ENCODE results near the gene CABLES2. TPM values are rescaled to one million over a fixed set of nuclear protein-coding genes. Genes with fewer than 3 reads are reported as not detected.

The CABLES2 gene
- total RNA-seq, 1 experiment from 2014 or later, result 7.5 TPM

DNA sequence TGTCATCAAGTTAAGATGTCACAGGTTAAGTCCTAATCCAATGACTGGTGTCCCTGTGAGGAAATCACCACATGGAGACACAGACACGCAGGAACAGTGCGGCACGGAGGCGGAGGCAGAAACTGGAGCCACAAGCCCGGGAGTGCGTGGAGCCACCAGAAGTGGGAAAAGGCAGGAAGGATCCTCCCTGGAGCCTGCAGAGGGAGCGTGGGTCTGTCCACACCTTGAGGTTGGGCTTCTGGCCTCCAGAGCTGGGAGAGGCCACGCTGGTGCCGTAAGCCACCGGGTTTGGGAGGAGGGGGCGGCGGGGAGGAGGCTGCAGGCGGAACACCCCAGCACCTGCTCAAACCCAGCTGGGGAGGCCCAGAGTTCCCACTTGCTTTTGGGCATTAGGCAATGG, 3.8 kb downstream of the CABLES2 start:
- TF ChIP-seq NFE2L1 (CRISPR knock-in tag; IDR thresholded peaks at IDR 0.05) (no peak), HMGA2 (CRISPR knock-in tag; IDR thresholded peaks at IDR 0.05) (no peak), ZNF396 (CRISPR knock-in tag; IDR thresholded peaks at IDR 0.05; ENCODE audit: borderline replicate concordance) (no peak), ESRRA (CRISPR knock-in tag; IDR thresholded peaks at IDR 0.05; ENCODE audit: borderline replicate concordance) (no peak)
- TF ChIP-seq, protein P1, sequence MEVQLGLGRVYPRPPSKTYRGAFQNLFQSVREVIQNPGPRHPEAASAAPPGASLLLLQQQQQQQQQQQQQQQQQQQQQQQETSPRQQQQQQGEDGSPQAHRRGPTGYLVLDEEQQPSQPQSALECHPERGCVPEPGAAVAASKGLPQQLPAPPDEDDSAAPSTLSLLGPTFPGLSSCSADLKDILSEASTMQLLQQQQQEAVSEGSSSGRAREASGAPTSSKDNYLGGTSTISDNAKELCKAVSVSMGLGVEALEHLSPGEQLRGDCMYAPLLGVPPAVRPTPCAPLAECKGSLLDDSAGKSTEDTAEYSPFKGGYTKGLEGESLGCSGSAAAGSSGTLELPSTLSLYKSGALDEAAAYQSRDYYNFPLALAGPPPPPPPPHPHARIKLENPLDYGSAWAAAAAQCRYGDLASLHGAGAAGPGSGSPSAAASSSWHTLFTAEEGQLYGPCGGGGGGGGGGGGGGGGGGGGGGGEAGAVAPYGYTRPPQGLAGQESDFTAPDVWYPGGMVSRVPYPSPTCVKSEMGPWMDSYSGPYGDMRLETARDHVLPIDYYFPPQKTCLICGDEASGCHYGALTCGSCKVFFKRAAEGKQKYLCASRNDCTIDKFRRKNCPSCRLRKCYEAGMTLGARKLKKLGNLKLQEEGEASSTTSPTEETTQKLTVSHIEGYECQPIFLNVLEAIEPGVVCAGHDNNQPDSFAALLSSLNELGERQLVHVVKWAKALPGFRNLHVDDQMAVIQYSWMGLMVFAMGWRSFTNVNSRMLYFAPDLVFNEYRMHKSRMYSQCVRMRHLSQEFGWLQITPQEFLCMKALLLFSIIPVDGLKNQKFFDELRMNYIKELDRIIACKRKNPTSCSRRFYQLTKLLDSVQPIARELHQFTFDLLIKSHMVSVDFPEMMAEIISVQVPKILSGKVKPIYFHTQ (CRISPR knock-in tag; IDR thresholded peaks at IDR 0.05), result no peak
- TF ChIP-seq, protein P2, sequence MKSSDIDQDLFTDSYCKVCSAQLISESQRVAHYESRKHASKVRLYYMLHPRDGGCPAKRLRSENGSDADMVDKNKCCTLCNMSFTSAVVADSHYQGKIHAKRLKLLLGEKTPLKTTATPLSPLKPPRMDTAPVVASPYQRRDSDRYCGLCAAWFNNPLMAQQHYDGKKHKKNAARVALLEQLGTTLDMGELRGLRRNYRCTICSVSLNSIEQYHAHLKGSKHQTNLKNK (CRISPR knock-in tag; IDR thresholded peaks at IDR 0.05), result no peak
- TF ChIP-seq, protein P3, sequence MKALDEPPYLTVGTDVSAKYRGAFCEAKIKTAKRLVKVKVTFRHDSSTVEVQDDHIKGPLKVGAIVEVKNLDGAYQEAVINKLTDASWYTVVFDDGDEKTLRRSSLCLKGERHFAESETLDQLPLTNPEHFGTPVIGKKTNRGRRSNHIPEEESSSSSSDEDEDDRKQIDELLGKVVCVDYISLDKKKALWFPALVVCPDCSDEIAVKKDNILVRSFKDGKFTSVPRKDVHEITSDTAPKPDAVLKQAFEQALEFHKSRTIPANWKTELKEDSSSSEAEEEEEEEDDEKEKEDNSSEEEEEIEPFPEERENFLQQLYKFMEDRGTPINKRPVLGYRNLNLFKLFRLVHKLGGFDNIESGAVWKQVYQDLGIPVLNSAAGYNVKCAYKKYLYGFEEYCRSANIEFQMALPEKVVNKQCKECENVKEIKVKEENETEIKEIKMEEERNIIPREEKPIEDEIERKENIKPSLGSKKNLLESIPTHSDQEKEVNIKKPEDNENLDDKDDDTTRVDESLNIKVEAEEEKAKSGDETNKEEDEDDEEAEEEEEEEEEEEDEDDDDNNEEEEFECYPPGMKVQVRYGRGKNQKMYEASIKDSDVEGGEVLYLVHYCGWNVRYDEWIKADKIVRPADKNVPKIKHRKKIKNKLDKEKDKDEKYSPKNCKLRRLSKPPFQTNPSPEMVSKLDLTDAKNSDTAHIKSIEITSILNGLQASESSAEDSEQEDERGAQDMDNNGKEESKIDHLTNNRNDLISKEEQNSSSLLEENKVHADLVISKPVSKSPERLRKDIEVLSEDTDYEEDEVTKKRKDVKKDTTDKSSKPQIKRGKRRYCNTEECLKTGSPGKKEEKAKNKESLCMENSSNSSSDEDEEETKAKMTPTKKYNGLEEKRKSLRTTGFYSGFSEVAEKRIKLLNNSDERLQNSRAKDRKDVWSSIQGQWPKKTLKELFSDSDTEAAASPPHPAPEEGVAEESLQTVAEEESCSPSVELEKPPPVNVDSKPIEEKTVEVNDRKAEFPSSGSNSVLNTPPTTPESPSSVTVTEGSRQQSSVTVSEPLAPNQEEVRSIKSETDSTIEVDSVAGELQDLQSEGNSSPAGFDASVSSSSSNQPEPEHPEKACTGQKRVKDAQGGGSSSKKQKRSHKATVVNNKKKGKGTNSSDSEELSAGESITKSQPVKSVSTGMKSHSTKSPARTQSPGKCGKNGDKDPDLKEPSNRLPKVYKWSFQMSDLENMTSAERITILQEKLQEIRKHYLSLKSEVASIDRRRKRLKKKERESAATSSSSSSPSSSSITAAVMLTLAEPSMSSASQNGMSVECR (CRISPR knock-in tag; IDR thresholded peaks at IDR 0.05; ENCODE audit: borderline replicate concordance), result no peak
- TF ChIP-seq, protein P4, sequence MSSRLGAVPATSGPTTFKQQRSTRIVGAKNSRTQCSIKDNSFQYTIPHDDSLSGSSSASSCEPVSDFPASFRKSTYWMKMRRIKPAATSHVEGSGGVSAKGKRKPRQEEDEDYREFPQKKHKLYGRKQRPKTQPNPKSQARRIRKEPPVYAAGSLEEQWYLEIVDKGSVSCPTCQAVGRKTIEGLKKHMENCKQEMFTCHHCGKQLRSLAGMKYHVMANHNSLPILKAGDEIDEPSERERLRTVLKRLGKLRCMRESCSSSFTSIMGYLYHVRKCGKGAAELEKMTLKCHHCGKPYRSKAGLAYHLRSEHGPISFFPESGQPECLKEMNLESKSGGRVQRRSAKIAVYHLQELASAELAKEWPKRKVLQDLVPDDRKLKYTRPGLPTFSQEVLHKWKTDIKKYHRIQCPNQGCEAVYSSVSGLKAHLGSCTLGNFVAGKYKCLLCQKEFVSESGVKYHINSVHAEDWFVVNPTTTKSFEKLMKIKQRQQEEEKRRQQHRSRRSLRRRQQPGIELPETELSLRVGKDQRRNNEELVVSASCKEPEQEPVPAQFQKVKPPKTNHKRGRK (CRISPR knock-in tag; IDR thresholded peaks at IDR 0.05; ENCODE audit: borderline replicate concordance), result no peak
- Mint-ChIP-seq H3K4me3 (no peak overlapping the region), H3K36me3 (no peaks in the 10 kb centered on the region), H3K9me3 (no peaks in the 10 kb centered on the region), H3K27me3 (ENCODE audit: low read depth) (no peaks in the 10 kb centered on the region), H3K27ac (peak overlapping the region; percentile 63; the same call in 1 of the 2 replicates), H3K4me1 (peaks cover 15% of the 10 kb centered on the region)
- ChIA-PET CTCF (no interaction called here), POLR2A (no interaction called here)
- no peak for DNase-seq (ENCODE audit: low spot score)
- no peak for ATAC-seq

DNA sequence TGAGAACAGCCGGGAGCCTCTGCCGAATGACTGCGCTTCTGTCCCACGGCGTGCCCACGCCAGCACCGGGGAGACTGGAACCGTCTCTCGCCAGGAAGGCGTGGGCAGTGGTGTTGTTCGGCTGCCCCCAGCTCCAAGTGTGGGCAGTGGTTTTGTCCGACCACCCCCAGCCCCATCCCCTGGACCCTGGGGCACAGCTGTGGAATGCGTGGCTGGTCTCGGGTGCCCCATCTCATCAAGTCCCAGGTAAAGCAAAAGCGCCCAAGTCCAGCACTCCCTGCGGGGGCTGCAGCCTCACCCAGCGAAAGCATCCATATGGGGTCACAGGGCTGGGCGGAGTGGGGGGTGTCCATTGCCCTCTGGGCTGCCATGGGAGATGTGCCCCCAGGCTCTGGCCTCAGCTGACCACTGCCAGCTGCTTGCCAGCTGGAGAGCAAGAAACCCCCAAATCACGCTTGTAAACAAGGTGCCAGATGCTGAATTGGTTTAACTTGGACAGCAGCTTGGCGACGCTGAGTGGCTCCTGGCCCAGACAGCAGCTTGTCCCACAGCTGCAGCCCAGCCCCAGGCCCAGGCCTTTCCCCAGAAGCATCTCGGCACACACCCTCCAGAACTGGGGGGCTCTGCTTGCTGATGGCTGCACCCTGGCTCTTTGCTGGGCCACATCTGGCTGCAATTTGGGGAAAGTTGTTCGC, 4.5 kb downstream of the CABLES2 start:
- no peak overlapping the region for H3K4me3 Mint-ChIP-seq
- H3K36me3 Mint-ChIP-seq, result no peaks in the 10 kb centered on the region
- peaks cover 6% of the 10 kb centered on the region; the same call in 1 of the 2 replicates for H3K9me3 Mint-ChIP-seq
- ATAC-seq (no peak), DNase-seq (ENCODE audit: low spot score) (no peak)
- H3K27ac Mint-ChIP-seq, result no peak overlapping the region
- no peaks in the 10 kb centered on the region for H3K27me3 Mint-ChIP-seq (ENCODE audit: low read depth)
- H3K4me1 Mint-ChIP-seq, result peaks cover 15% of the 10 kb centered on the region
- ChIA-PET POLR2A (no interaction called here), CTCF (no interaction called here)
- TF ChIP-seq HMGA2 (CRISPR knock-in tag; IDR thresholded peaks at IDR 0.05), result no peak
- no peak for TF ChIP-seq NR3C1 (CRISPR knock-in tag; conservative IDR thresholded peaks at IDR 0.05; ENCODE audit: low read depth)

DNA sequence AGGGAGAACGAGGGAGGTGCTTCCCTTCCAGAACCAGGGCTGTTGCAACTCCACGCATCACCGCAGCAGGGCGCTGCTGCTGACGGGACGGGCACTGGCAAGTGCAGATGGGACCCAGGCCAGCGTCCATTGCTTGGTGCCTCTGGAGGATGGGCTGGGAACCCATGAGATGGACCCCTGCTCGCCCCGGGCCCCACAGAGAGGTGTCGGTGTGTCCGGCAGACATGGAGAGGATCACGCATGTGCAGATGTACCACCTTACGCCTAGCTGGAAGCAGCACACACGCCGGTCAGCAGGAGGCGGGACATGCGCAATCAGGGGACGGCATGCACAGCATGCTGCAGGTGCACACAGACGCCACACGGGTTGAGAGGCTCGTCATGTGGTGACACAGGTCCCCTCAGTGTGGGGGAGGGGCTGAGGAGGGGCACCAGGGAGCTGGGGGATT, 5.7 kb downstream of the CABLES2 start:
- H3K36me3 Mint-ChIP-seq, result no peaks in the 10 kb centered on the region
- TF ChIP-seq RORB (CRISPR knock-in tag; IDR thresholded peaks at IDR 0.05) (no peak), ZNF219 (CRISPR knock-in tag; IDR thresholded peaks at IDR 0.05; ENCODE audit: borderline replicate concordance) (no peak), EMX1 (CRISPR knock-in tag; IDR thresholded peaks at IDR 0.05) (no peak), GABPB1 (CRISPR knock-in tag; IDR thresholded peaks at IDR 0.05) (no peak), SMAD4 (CRISPR knock-in tag; IDR thresholded peaks at IDR 0.05) (no peak), ZNF138 (CRISPR knock-in tag; conservative IDR thresholded peaks at IDR 0.05) (no peak), IRF2 (CRISPR knock-in tag; IDR thresholded peaks at IDR 0.05; ENCODE audit: borderline replicate concordance, low read depth) (no peak), GTF2I (CRISPR knock-in tag; conservative IDR thresholded peaks at IDR 0.05) (no peak), JUN (CRISPR knock-in tag; IDR thresholded peaks at IDR 0.05) (no peak)
- TF ChIP-seq, protein P5, sequence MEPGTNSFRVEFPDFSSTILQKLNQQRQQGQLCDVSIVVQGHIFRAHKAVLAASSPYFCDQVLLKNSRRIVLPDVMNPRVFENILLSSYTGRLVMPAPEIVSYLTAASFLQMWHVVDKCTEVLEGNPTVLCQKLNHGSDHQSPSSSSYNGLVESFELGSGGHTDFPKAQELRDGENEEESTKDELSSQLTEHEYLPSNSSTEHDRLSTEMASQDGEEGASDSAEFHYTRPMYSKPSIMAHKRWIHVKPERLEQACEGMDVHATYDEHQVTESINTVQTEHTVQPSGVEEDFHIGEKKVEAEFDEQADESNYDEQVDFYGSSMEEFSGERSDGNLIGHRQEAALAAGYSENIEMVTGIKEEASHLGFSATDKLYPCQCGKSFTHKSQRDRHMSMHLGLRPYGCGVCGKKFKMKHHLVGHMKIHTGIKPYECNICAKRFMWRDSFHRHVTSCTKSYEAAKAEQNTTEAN (CRISPR knock-in tag; IDR thresholded peaks at IDR 0.05), result no peak
- TF ChIP-seq, protein P6, sequence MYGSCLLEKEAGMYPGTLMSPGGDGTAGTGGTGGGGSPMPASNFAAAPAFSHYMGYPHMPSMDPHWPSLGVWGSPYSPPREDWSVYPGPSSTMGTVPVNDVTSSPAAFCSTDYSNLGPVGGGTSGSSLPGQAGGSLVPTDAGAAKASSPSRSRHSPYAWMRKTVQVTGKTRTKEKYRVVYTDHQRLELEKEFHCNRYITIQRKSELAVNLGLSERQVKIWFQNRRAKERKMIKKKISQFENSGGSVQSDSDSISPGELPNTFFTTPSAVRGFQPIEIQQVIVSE (CRISPR knock-in tag; IDR thresholded peaks at IDR 0.05; ENCODE audit: borderline replicate concordance), result no peak

More for the DNA sequence above, 5.7 kb downstream of the CABLES2 start:
- H3K27ac Mint-ChIP-seq, result no peak overlapping the region
- ChIA-PET POLR2A (interaction anchor here (1.3 to 1.7 kb wide), 2 partner anchors 11 to 14 kb away, joined by 4 to 5 read pairs; partner anchors contain the start of gene RPS21), CTCF (interaction anchor here (0.6 to 2.2 kb wide), 25 partner anchors 8 to 393 kb away, joined by 3 to 17 read pairs (median 4); partner anchors contain the start of genes RBBP8NL and RPS21)
- peak; percentile 87 for DNase-seq (ENCODE audit: low spot score)
- H3K27me3 Mint-ChIP-seq (ENCODE audit: low read depth), result no peaks in the 10 kb centered on the region
- peaks cover 9% of the 10 kb centered on the region; the same call in 1 of the 2 replicates for H3K9me3 Mint-ChIP-seq
- ATAC-seq, result peak; percentile 72
- peaks cover 15% of the 10 kb centered on the region for H3K4me1 Mint-ChIP-seq
- H3K4me3 Mint-ChIP-seq, result no peak overlapping the region
